ENCODE results near the gene OPCML. TPM values are rescaled to one million over a fixed set of nuclear protein-coding genes. Genes with fewer than 3 reads are reported as not detected.

OPCML gene
- total RNA-seq, 1 experiment from 2014 or later: not detected

DNA sequence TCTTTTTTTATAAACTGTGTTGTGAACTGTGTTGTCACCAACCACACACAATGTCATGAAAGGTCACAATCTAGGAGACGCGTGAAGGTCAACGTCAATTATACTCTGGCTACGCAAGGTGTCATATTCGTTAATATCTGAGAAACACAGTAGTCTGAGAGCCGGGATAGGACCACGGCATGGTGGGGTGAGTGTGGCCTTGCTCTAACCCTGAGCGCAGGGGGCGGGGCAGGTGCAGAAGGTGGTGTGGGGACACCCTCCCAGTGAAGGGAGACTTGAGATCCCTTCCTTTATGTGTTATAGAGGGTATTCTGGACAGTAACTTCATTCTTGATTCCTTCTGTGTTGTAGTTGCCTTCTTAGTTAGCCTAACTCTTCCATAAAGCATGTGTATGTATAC, 883.0 kb downstream of the OPCML start:
- H3K4me3 ChIP-seq (ENCODE audit: low read length): no peak overlapping the region
- ATAC-seq (no peak), DNase-seq (no peak)
- TF ChIP-seq EZH2phosphoT487 (IDR thresholded peaks at IDR 0.05; ENCODE audit: borderline replicate concordance, low read length) (no peak), EZH2 (IDR thresholded peaks at IDR 0.05; ENCODE audit: low read length, unreplicated experiment) (no peak)
- TF ChIP-seq, protein P1, sequence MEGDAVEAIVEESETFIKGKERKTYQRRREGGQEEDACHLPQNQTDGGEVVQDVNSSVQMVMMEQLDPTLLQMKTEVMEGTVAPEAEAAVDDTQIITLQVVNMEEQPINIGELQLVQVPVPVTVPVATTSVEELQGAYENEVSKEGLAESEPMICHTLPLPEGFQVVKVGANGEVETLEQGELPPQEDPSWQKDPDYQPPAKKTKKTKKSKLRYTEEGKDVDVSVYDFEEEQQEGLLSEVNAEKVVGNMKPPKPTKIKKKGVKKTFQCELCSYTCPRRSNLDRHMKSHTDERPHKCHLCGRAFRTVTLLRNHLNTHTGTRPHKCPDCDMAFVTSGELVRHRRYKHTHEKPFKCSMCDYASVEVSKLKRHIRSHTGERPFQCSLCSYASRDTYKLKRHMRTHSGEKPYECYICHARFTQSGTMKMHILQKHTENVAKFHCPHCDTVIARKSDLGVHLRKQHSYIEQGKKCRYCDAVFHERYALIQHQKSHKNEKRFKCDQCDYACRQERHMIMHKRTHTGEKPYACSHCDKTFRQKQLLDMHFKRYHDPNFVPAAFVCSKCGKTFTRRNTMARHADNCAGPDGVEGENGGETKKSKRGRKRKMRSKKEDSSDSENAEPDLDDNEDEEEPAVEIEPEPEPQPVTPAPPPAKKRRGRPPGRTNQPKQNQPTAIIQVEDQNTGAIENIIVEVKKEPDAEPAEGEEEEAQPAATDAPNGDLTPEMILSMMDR (conservative IDR thresholded peaks at IDR 0.05; ENCODE audit: low read depth, low read length): no peak
- intact Hi-C loops (cut with micrococcal nuclease): no loop called here
- H3K27ac ChIP-seq (ENCODE audit: low read length): no peak overlapping the region
- H4K20me1 ChIP-seq (ENCODE audit: low read length): no peaks in the 10 kb centered on the region
- no peaks in the 10 kb centered on the region for H3K36me3 ChIP-seq (ENCODE audit: low read depth, low read length)
- no peak overlapping the region for H2AFZ ChIP-seq (ENCODE audit: low read length)
- CTCF ChIA-PET: no interaction called here
- no peaks in the 10 kb centered on the region for H3F3A ChIP-seq (ENCODE audit: low read length, unreplicated experiment)
- H3K27me3 ChIP-seq (ENCODE audit: low read length): no peaks in the 10 kb centered on the region
- no TSS peak for BruUV-seq (replicated peaks)
- no peaks in the 10 kb centered on the region for H3K4me1 ChIP-seq (ENCODE audit: insufficient read depth, low read length)
- no peaks in the 10 kb centered on the region for H3K9me2 ChIP-seq (replicated peaks; ENCODE audit: low read length)
- no peaks in the 10 kb centered on the region for H3K79me2 ChIP-seq (ENCODE audit: low read length)
- POLR2A ChIA-PET (ENCODE audit: unreplicated experiment): no interaction called here
- H3K9me3 ChIP-seq (ENCODE audit: low read length): peaks cover 28% of the 10 kb centered on the region
- H3K9ac ChIP-seq (ENCODE audit: low read length): no peak overlapping the region
- no peak overlapping the region for H3K4me2 ChIP-seq (ENCODE audit: low read length)

DNA sequence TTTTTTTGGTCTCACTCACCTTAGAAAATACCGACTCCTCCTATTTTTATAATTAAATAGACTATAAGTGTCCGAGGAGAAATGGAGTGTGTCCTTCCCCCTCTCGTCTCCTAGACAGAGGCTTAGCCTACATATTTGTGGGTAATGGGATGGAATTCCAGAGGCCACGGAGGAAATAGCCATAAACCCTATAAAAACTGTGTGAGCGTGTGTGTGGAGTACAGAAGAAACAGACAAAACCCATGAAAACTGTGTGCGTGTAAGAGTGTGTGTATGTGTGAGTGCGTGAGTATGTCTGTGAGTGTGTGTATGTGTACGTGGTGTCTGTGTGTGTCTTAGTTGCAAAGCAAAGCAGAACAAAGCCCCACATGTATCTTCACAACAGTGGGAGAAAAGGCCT, 883.5 kb downstream of the OPCML start:
- no peaks in the 10 kb centered on the region for H3K9me2 ChIP-seq (replicated peaks; ENCODE audit: low read length)
- no peaks in the 10 kb centered on the region for H3K79me2 ChIP-seq (ENCODE audit: low read length)
- POLR2A ChIA-PET (ENCODE audit: unreplicated experiment): no interaction called here
- H3K27me3 ChIP-seq (ENCODE audit: low read length): no peaks in the 10 kb centered on the region
- CTCF ChIA-PET: no interaction called here
- ATAC-seq: no peak
- H3K4me1 ChIP-seq (ENCODE audit: insufficient read depth, low read length): no peaks in the 10 kb centered on the region
- no peaks in the 10 kb centered on the region for H4K20me1 ChIP-seq (ENCODE audit: low read length)
- no TSS peak for BruUV-seq (replicated peaks)
- H2AFZ ChIP-seq (ENCODE audit: low read length): no peak overlapping the region
- TF ChIP-seq EZH2phosphoT487 (IDR thresholded peaks at IDR 0.05; ENCODE audit: borderline replicate concordance, low read length) (no peak), EZH2 (IDR thresholded peaks at IDR 0.05; ENCODE audit: low read length, unreplicated experiment) (no peak)
- TF ChIP-seq, protein P1 (conservative IDR thresholded peaks at IDR 0.05; ENCODE audit: low read depth, low read length): no peak
- DNase-seq: no peak
- peaks cover 28% of the 10 kb centered on the region for H3K9me3 ChIP-seq (ENCODE audit: low read length)
- H3K27ac ChIP-seq (ENCODE audit: low read length): no peak overlapping the region
- no peaks in the 10 kb centered on the region for H3K36me3 ChIP-seq (ENCODE audit: low read depth, low read length)
- no peak overlapping the region for H3K4me2 ChIP-seq (ENCODE audit: low read length)
- H3K4me3 ChIP-seq (ENCODE audit: low read length): no peak overlapping the region
- no peaks in the 10 kb centered on the region for H3F3A ChIP-seq (ENCODE audit: low read length, unreplicated experiment)
- no peak overlapping the region for H3K9ac ChIP-seq (ENCODE audit: low read length)
- intact Hi-C loops (cut with micrococcal nuclease): no loop called here

DNA sequence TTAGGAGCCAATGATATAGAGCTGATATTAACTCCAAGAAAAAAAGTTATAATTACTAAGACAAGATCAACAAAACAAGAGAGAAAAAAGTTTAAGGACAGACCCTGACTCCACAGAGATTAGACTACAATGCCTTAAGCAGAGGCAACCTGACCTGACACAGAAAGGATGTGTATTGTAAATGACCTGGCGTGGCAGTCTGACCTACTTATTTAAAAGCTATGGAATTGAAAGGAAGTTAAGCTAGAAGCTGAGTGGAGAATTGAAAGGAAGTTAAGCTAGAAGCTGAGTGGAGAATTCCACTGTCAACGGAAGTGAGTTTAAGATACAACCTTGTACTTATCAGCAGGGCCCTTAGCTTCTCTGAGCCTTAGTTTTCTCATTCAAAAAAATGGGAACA, 885.4 kb downstream of the OPCML start:
- H3K36me3 ChIP-seq (ENCODE audit: low read depth, low read length): no peaks in the 10 kb centered on the region
- no peak overlapping the region for H3K4me3 ChIP-seq (ENCODE audit: low read length)
- H3K79me2 ChIP-seq (ENCODE audit: low read length): no peaks in the 10 kb centered on the region
- H3K27ac ChIP-seq (ENCODE audit: low read length): no peak overlapping the region
- H3F3A ChIP-seq (ENCODE audit: low read length, unreplicated experiment): no peaks in the 10 kb centered on the region
- no peak for ATAC-seq
- no peak for DNase-seq
- H4K20me1 ChIP-seq (ENCODE audit: low read length): no peaks in the 10 kb centered on the region
- H3K9me2 ChIP-seq (replicated peaks; ENCODE audit: low read length): no peaks in the 10 kb centered on the region
- H3K4me1 ChIP-seq (ENCODE audit: insufficient read depth, low read length): no peaks in the 10 kb centered on the region
- intact Hi-C loops (cut with micrococcal nuclease): no loop called here
- peaks cover 24% of the 10 kb centered on the region for H3K9me3 ChIP-seq (ENCODE audit: low read length)
- no peak overlapping the region for H2AFZ ChIP-seq (ENCODE audit: low read length)
- no peaks in the 10 kb centered on the region for H3K27me3 ChIP-seq (ENCODE audit: low read length)
- TF ChIP-seq EZH2phosphoT487 (IDR thresholded peaks at IDR 0.05; ENCODE audit: borderline replicate concordance, low read length) (no peak), EZH2 (IDR thresholded peaks at IDR 0.05; ENCODE audit: low read length, unreplicated experiment) (no peak)
- TF ChIP-seq, protein P1 (conservative IDR thresholded peaks at IDR 0.05; ENCODE audit: low read depth, low read length): no peak
- BruUV-seq (replicated peaks): no TSS peak
- H3K9ac ChIP-seq (ENCODE audit: low read length): no peak overlapping the region
- H3K4me2 ChIP-seq (ENCODE audit: low read length): no peak overlapping the region
- CTCF ChIA-PET: no interaction called here
- POLR2A ChIA-PET (ENCODE audit: unreplicated experiment): no interaction called here

All from PC-3 (cell line).